T-helper 2 cell treated with Interferon-gamma antibody and Interleukin-4, amounts not matched to agents 5 μg/mL and 100 μg/mL, for 36 hours (primary cell): ENCODE results near the gene CEP128.
A peak's percentile ranks its signal among the peaks of the same experiment; 100 is the strongest.

ENCODE experiments used
- DNase-seq: peaks from one replicate; pipeline ENCODE4 v3.0.0; 2021; ENCODE audit warnings: low spot score
- H3K27ac Mint-ChIP-seq: one replicate; pipeline ENCODE4 v1.8.0; 2021; ENCODE audit warnings: mild to moderate bottlenecking, mixed read lengths
- H3K27me3 Mint-ChIP-seq: one replicate; pipeline ENCODE4 v1.8.0; 2021; ENCODE audit warnings: low read depth, mixed read lengths
- H3K36me3 Mint-ChIP-seq: one replicate; pipeline ENCODE4 v1.8.0; 2021; ENCODE audit warnings: low read depth, mixed read lengths
- H3K4me1 Mint-ChIP-seq: one replicate; pipeline ENCODE4 v1.8.0; 2021; ENCODE audit warnings: low read depth, mixed read lengths
- H3K4me3 Mint-ChIP-seq: one replicate; pipeline ENCODE4 v1.8.0; 2022; ENCODE audit warnings: mild to moderate bottlenecking, moderate library complexity, mixed read lengths
- H3K9me3 Mint-ChIP-seq: one replicate; pipeline ENCODE4 v1.8.0; 2021; ENCODE audit warnings: mixed read lengths

Gene CEP128

GRCh38 chr14:80768646-80769045, 172.9 kb downstream of the CEP128 start:
- H3K27me3 Mint-ChIP-seq, result no peaks in the 10 kb centered on the region
- no peak for DNase-seq
- H3K4me3 Mint-ChIP-seq, result no peak overlapping the region
- no peaks in the 10 kb centered on the region for H3K9me3 Mint-ChIP-seq
- peaks cover 3% of the 10 kb centered on the region for H3K4me1 Mint-ChIP-seq
- H3K27ac Mint-ChIP-seq, result no peak overlapping the region
- peaks cover 1% of the 10 kb centered on the region for H3K36me3 Mint-ChIP-seq

- Mint-ChIP-seq H3K9me3 (no peaks in the 10 kb centered on the region), H3K27me3 (no peaks in the 10 kb centered on the region), H3K27ac (no peak overlapping the region), H3K4me1 (no peaks in the 10 kb centered on the region), H3K36me3 (no peaks in the 10 kb centered on the region), H3K4me3 (no peak overlapping the region)
- no peak for DNase-seq
Observed at GRCh38 chr14:80764921-80765507, 176.5 kb downstream of the CEP128 start.

- no peaks in the 10 kb centered on the region for H3K36me3 Mint-ChIP-seq
- H3K9me3 Mint-ChIP-seq, result no peaks in the 10 kb centered on the region
- H3K4me1 Mint-ChIP-seq, result no peaks in the 10 kb centered on the region
- H3K4me3 Mint-ChIP-seq, result no peak overlapping the region
- no peak overlapping the region for H3K27ac Mint-ChIP-seq
- no peaks in the 10 kb centered on the region for H3K27me3 Mint-ChIP-seq
- no peak for DNase-seq
Observed at GRCh38 chr14:80764496-80764895, 177.0 kb downstream of the CEP128 start.

GRCh38 chr14:80762641-80763228, 178.8 kb downstream of the CEP128 start:
- no peak overlapping the region for H3K27ac Mint-ChIP-seq
- no peaks in the 10 kb centered on the region for H3K27me3 Mint-ChIP-seq
- no peak for DNase-seq
- no peaks in the 10 kb centered on the region for H3K36me3 Mint-ChIP-seq
- H3K4me1 Mint-ChIP-seq, result no peaks in the 10 kb centered on the region
- no peak overlapping the region for H3K4me3 Mint-ChIP-seq
- no peaks in the 10 kb centered on the region for H3K9me3 Mint-ChIP-seq

GRCh38 chr14:80754696-80755095, 186.8 kb downstream of the CEP128 start:
- no peaks in the 10 kb centered on the region for H3K9me3 Mint-ChIP-seq
- peaks cover 5% of the 10 kb centered on the region for H3K4me1 Mint-ChIP-seq
- no peak overlapping the region for H3K4me3 Mint-ChIP-seq
- no peaks in the 10 kb centered on the region for H3K27me3 Mint-ChIP-seq
- H3K36me3 Mint-ChIP-seq, result peaks cover 6% of the 10 kb centered on the region
- DNase-seq, result no peak
- H3K27ac Mint-ChIP-seq, result no peak overlapping the region

- H3K27ac Mint-ChIP-seq, result no peak overlapping the region
- peaks cover 2% of the 10 kb centered on the region for H3K4me1 Mint-ChIP-seq
- no peaks in the 10 kb centered on the region for H3K9me3 Mint-ChIP-seq
- H3K36me3 Mint-ChIP-seq, result peaks cover 6% of the 10 kb centered on the region
- no peaks in the 10 kb centered on the region for H3K27me3 Mint-ChIP-seq
- H3K4me3 Mint-ChIP-seq, result no peak overlapping the region
- no peak for DNase-seq
Observed at GRCh38 chr14:80751285-80751684, 190.3 kb downstream of the CEP128 start.

- H3K4me3 Mint-ChIP-seq, result no peak overlapping the region
- no peaks in the 10 kb centered on the region for H3K4me1 Mint-ChIP-seq
- no peaks in the 10 kb centered on the region for H3K9me3 Mint-ChIP-seq
- no peaks in the 10 kb centered on the region for H3K27me3 Mint-ChIP-seq
- H3K36me3 Mint-ChIP-seq, result no peaks in the 10 kb centered on the region
- no peak for DNase-seq
- H3K27ac Mint-ChIP-seq, result no peak overlapping the region
Observed at GRCh38 chr14:80726211-80726610, 215.3 kb downstream of the CEP128 start.

- Mint-ChIP-seq H3K4me1 (peaks cover 5% of the 10 kb centered on the region), H3K36me3 (no peaks in the 10 kb centered on the region), H3K27ac (no peak overlapping the region), H3K4me3 (no peak overlapping the region), H3K9me3 (no peaks in the 10 kb centered on the region), H3K27me3 (no peaks in the 10 kb centered on the region)
- no peak for DNase-seq
Observed at GRCh38 chr14:80718940-80719339, 222.6 kb downstream of the CEP128 start.

- Mint-ChIP-seq H3K27ac (no peak overlapping the region), H3K36me3 (no peaks in the 10 kb centered on the region), H3K9me3 (no peaks in the 10 kb centered on the region), H3K4me1 (peaks cover 7% of the 10 kb centered on the region), H3K4me3 (peak overlapping the region; percentile 19), H3K27me3 (no peaks in the 10 kb centered on the region)
- DNase-seq, result no peak
Observed at GRCh38 chr14:80714474-80714873, 227.1 kb downstream of the CEP128 start.

- no peak overlapping the region for H3K4me3 Mint-ChIP-seq
- peaks cover 7% of the 10 kb centered on the region for H3K4me1 Mint-ChIP-seq
- no peak for DNase-seq
- no peak overlapping the region for H3K27ac Mint-ChIP-seq
- H3K36me3 Mint-ChIP-seq, result no peaks in the 10 kb centered on the region
- H3K9me3 Mint-ChIP-seq, result no peaks in the 10 kb centered on the region
- H3K27me3 Mint-ChIP-seq, result no peaks in the 10 kb centered on the region
Observed at GRCh38 chr14:80713076-80713850, 228.3 kb downstream of the CEP128 start.

- DNase-seq, result no peak
- Mint-ChIP-seq H3K36me3 (no peaks in the 10 kb centered on the region), H3K27me3 (no peaks in the 10 kb centered on the region), H3K4me3 (no peak overlapping the region), H3K4me1 (no peaks in the 10 kb centered on the region), H3K9me3 (no peaks in the 10 kb centered on the region), H3K27ac (no peak overlapping the region)
Observed at GRCh38 chr14:80705241-80705980, 236.1 kb downstream of the CEP128 start.

- Mint-ChIP-seq H3K27ac (no peak overlapping the region), H3K4me1 (no peaks in the 10 kb centered on the region), H3K36me3 (no peaks in the 10 kb centered on the region), H3K27me3 (no peaks in the 10 kb centered on the region), H3K9me3 (no peaks in the 10 kb centered on the region), H3K4me3 (no peak overlapping the region)
- no peak for DNase-seq
Observed at GRCh38 chr14:80700601-80701000, 240.9 kb downstream of the CEP128 start.

- Mint-ChIP-seq H3K27ac (no peak overlapping the region), H3K9me3 (no peaks in the 10 kb centered on the region), H3K4me3 (no peak overlapping the region), H3K27me3 (no peaks in the 10 kb centered on the region), H3K4me1 (no peaks in the 10 kb centered on the region), H3K36me3 (peaks cover 1% of the 10 kb centered on the region)
- DNase-seq, result no peak
Observed at GRCh38 chr14:80699861-80700260, 241.7 kb downstream of the CEP128 start.

- no peak overlapping the region for H3K4me3 Mint-ChIP-seq
Observed at GRCh38 chr14:80698974-80699373, 242.6 kb downstream of the CEP128 start.

More at GRCh38 chr14:80698974-80699373, 242.6 kb downstream of the CEP128 start:
- Mint-ChIP-seq H3K4me1 (no peaks in the 10 kb centered on the region), H3K36me3 (peaks cover 1% of the 10 kb centered on the region), H3K27me3 (no peaks in the 10 kb centered on the region), H3K27ac (no peak overlapping the region), H3K9me3 (no peaks in the 10 kb centered on the region)
- no peak for DNase-seq
